H9 (cell line): ENCODE data around the gene ZNF622. TPM values are rescaled to one million over a fixed set of nuclear protein-coding genes. Genes with fewer than 3 reads are reported as not detected.

Source experiments
- DNase-seq: peaks from one replicate; pipeline ENCODE4 v3.0.0-alpha.2; 2017
- H2AFZ ChIP-seq: one replicate; pipeline ENCODE4 v1.6.1; 2013; ENCODE audit warnings: mild to moderate bottlenecking, low read length, control low read depth, moderate library complexity
- H2AK5ac ChIP-seq: 2 replicates; pipeline ENCODE4 v1.6.1; 2013; ENCODE audit warnings: low read length, control low read depth, mixed read lengths; ENCODE audit not compliant: insufficient read length
- H2BK120ac ChIP-seq: one replicate; pipeline ENCODE4 v1.6.1; 2013; ENCODE audit warnings: low read depth, mild to moderate bottlenecking, low read length, control low read depth, inconsistent platforms; ENCODE audit not compliant: poor library complexity, severe bottlenecking
- H2BK12ac ChIP-seq: 2 replicates; pipeline ENCODE4 v1.6.1; 2013; ENCODE audit warnings: low read length, control low read depth, mixed read lengths, low read depth; ENCODE audit not compliant: insufficient read length
- H2BK15ac ChIP-seq: 2 replicates; pipeline ENCODE4 v1.6.1; 2013; ENCODE audit warnings: low read depth, low read length, control low read depth
- H2BK20ac ChIP-seq: one replicate; pipeline ENCODE4 v1.6.1; 2013; ENCODE audit warnings: low read depth, mild to moderate bottlenecking, low read length, control low read depth, inconsistent platforms; ENCODE audit not compliant: poor library complexity, severe bottlenecking
- H2BK5ac ChIP-seq: 2 replicates; pipeline ENCODE4 v1.6.1; 2013; ENCODE audit warnings: low read length, control low read depth, mixed read lengths; ENCODE audit not compliant: insufficient read length
- H3K14ac ChIP-seq: 2 replicates; pipeline ENCODE4 v1.6.1; 2013; ENCODE audit warnings: low read length, control low read depth; ENCODE audit not compliant: insufficient read depth
- H3K18ac ChIP-seq: 2 replicates; pipeline ENCODE4 v1.6.1; 2013; ENCODE audit warnings: low read depth, mild to moderate bottlenecking, mixed read lengths, low read length, control low read depth; ENCODE audit not compliant: insufficient read length
- H3K23ac ChIP-seq: 2 replicates; pipeline ENCODE4 v1.6.1; 2013; ENCODE audit warnings: low read length, control low read depth, mixed read lengths, low read depth; ENCODE audit not compliant: insufficient read length
- H3K23me2 ChIP-seq: 2 replicates; pipeline ENCODE4 v1.6.1; 2013; ENCODE audit warnings: low read depth, mild to moderate bottlenecking, mixed read lengths, low read length, control low read depth; ENCODE audit not compliant: insufficient read length, poor library complexity, severe bottlenecking
- H3K27ac ChIP-seq: 2 replicates; pipeline ENCODE4 v1.5.1; 2013; ENCODE audit warnings: low read length, control low read depth, mixed read lengths, low read depth; ENCODE audit not compliant: insufficient read length
- H3K27me3 ChIP-seq: 2 replicates; pipeline ENCODE4 v1.6.1; 2013; ENCODE audit warnings: low read length, control low read depth, inconsistent platforms; ENCODE audit not compliant: insufficient read depth
- H3K4ac ChIP-seq: 2 replicates; pipeline ENCODE4 v1.6.1; 2013; ENCODE audit warnings: low read depth, mild to moderate bottlenecking, control low read depth, inconsistent platforms, low read length, moderate library complexity
- H3K4me1 ChIP-seq: 2 replicates; pipeline ENCODE4 v1.6.1; 2013; ENCODE audit warnings: low read length, control low read depth, inconsistent platforms; ENCODE audit not compliant: insufficient read depth
- H3K4me2 ChIP-seq: 2 replicates; pipeline ENCODE4 v1.6.1; 2013; ENCODE audit warnings: low read length, control low read depth, mixed read lengths; ENCODE audit not compliant: insufficient read length, insufficient read depth
- H3K56ac ChIP-seq: 2 replicates; pipeline ENCODE4 v1.6.1; 2013; ENCODE audit warnings: low read depth, mild to moderate bottlenecking, mixed read lengths, low read length, control low read depth; ENCODE audit not compliant: insufficient read length
- H3K79me1 ChIP-seq: 2 replicates; pipeline ENCODE4 v1.6.1; 2013; ENCODE audit warnings: low read depth, mild to moderate bottlenecking, moderate library complexity, low read length, control low read depth, inconsistent platforms; ENCODE audit not compliant: insufficient read depth, poor library complexity, severe bottlenecking
- H3K79me2 ChIP-seq: 2 replicates; pipeline ENCODE4 v1.6.1; 2013; ENCODE audit warnings: low read length, control low read depth, inconsistent platforms; ENCODE audit not compliant: insufficient read depth
- H3K9ac ChIP-seq: 2 replicates; pipeline ENCODE4 v1.6.1; 2013; ENCODE audit warnings: low read length, control low read depth, mixed read lengths; ENCODE audit not compliant: insufficient read length; ENCODE audit errors: extremely low read depth
- H3K9me3 ChIP-seq: one replicate; pipeline ENCODE4 v1.6.1; 2013; ENCODE audit warnings: low read depth, low read length, inconsistent platforms; ENCODE audit not compliant: control insufficient read depth
- H3T11ph ChIP-seq: one replicate; pipeline ENCODE4 v1.6.1; 2013; ENCODE audit warnings: mild to moderate bottlenecking, low read length, control low read depth, inconsistent platforms
- H4K20me1 ChIP-seq: one replicate; pipeline ENCODE4 v1.6.1; 2013; ENCODE audit not compliant: control insufficient read depth, insufficient read length, insufficient read depth
- H4K5ac ChIP-seq: 2 replicates; pipeline ENCODE4 v1.6.1; 2013; ENCODE audit warnings: low read depth, mild to moderate bottlenecking, mixed read lengths, low read length, control low read depth; ENCODE audit not compliant: insufficient read length
- H4K8ac ChIP-seq: replicated peaks from 2 replicates; pipeline ENCODE4 v1.6.1; 2013; ENCODE audit warnings: low read length, control low read depth, mixed read lengths, low read depth; ENCODE audit not compliant: insufficient read length
- H4K91ac ChIP-seq: 2 replicates; pipeline ENCODE4 v1.6.1; 2013; ENCODE audit warnings: low read depth, mild to moderate bottlenecking, moderate library complexity, mixed read lengths, low read length, control low read depth; ENCODE audit not compliant: insufficient read length
- H3K27ac Mint-ChIP-seq, 3 experiments: 2 replicates in 2 of 3; 3 replicates in 1 of 3; pipeline ENCODE4 v1.8.0; 2020 to 2021; ENCODE audit warnings: mixed read lengths in 3 of 3, mild to moderate bottlenecking in 1 of 3, moderate library complexity in 1 of 3
- H3K27me3 Mint-ChIP-seq: 2 replicates; pipeline ENCODE4 v1.8.0; 2021; ENCODE audit warnings: low read depth, mild to moderate bottlenecking, moderate library complexity, mixed read lengths
- H3K36me3 Mint-ChIP-seq, 3 experiments: 2 replicates in 2 of 3; 3 replicates in 1 of 3; pipeline ENCODE4 v1.8.0; 2020 to 2021; ENCODE audit warnings: low read depth in 3 of 3, mixed read lengths in 3 of 3; ENCODE audit not compliant: insufficient read depth in 1 of 3
- H3K4me1 Mint-ChIP-seq, 2 experiments: 2 replicates each; pipeline ENCODE4 v1.8.0; 2020; ENCODE audit warnings: mixed read lengths in 2 of 2
- H3K4me3 Mint-ChIP-seq, 2 experiments: 2 replicates in 1 of 2; 3 replicates in 1 of 2; pipeline ENCODE4 v1.8.0; 2020 to 2021; ENCODE audit warnings: mild to moderate bottlenecking in 2 of 2, mixed read lengths in 2 of 2, moderate library complexity in 1 of 2
- H3K9me3 Mint-ChIP-seq, 2 experiments: 2 replicates in 1 of 2; 3 replicates in 1 of 2; pipeline ENCODE4 v1.8.0; 2020; ENCODE audit warnings: mild to moderate bottlenecking in 2 of 2, mixed read lengths in 2 of 2, moderate library complexity in 1 of 2
- WGBS: extraction: QIAGEN DNeasy Blood & Tissue Kit; methylation state at CpG from one replicate; pipeline ENCODE4 v1.1.7; 2013; ENCODE audit warnings: missing lambda C conversion rate, low lambda C conversion rate, mixed read lengths; ENCODE audit not compliant: insufficient read length; ENCODE audit errors: extremely low coverage; 5-methylcytosine and 5-hydroxymethylcytosine counted together
- total RNA-seq: library from RNA; stranded (reverse); gene quantifications from 2 replicates; pipeline ENCODE4 v1.2.1, GENCODE V29; 2021
- TF ChIP-seq, protein P1 (sequence below): fragments of 200-600 bp; sonication (generic); conservative IDR thresholded peaks from 3 replicates; pipeline ENCODE4 v1.8.0; 2021; ENCODE audit warnings: antibody characterized with exemption, mild to moderate bottlenecking

Gene ZNF622
- total RNA-seq, 1 experiment from 2014 or later = 42.2 TPM

GRCh38 chr5:16500024-16500423, 34.4 kb upstream of the ZNF622 start:
- no peak overlapping the region for H3K56ac ChIP-seq

More at GRCh38 chr5:16500024-16500423, 34.4 kb upstream of the ZNF622 start:
- Histone ChIP-seq H3K4me1 (no peaks in the 10 kb centered on the region), H3K79me1 (no peaks in the 10 kb centered on the region), H4K20me1 (no peaks in the 10 kb centered on the region), H3K4ac (no peak overlapping the region), H3K14ac (no peak overlapping the region), H2BK120ac (no peak overlapping the region), H2BK12ac (no peak overlapping the region), H3K9me3 (peaks cover 5% of the 10 kb centered on the region), H2BK5ac (no peak overlapping the region), H3K23ac (no peak overlapping the region), H3K27me3 (no peaks in the 10 kb centered on the region), H4K91ac (no peak overlapping the region), H2BK15ac (no peak overlapping the region), H3K27ac (no peak overlapping the region), H4K5ac (no peak overlapping the region), H4K8ac (no peak overlapping the region), H3T11ph (no peak overlapping the region), H2BK20ac (no peak overlapping the region), H2AFZ (no peak overlapping the region), H3K4me2 (no peak overlapping the region), H2AK5ac (no peak overlapping the region), H3K9ac (no peak overlapping the region), H3K18ac (no peak overlapping the region), H3K79me2 (no peaks in the 10 kb centered on the region), H3K23me2 (no peaks in the 10 kb centered on the region)
- TF ChIP-seq, protein P1, sequence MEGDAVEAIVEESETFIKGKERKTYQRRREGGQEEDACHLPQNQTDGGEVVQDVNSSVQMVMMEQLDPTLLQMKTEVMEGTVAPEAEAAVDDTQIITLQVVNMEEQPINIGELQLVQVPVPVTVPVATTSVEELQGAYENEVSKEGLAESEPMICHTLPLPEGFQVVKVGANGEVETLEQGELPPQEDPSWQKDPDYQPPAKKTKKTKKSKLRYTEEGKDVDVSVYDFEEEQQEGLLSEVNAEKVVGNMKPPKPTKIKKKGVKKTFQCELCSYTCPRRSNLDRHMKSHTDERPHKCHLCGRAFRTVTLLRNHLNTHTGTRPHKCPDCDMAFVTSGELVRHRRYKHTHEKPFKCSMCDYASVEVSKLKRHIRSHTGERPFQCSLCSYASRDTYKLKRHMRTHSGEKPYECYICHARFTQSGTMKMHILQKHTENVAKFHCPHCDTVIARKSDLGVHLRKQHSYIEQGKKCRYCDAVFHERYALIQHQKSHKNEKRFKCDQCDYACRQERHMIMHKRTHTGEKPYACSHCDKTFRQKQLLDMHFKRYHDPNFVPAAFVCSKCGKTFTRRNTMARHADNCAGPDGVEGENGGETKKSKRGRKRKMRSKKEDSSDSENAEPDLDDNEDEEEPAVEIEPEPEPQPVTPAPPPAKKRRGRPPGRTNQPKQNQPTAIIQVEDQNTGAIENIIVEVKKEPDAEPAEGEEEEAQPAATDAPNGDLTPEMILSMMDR = no peak
- Mint-ChIP-seq H3K36me3 (peaks cover 0 to 14% (median 8%) of the 10 kb centered on the region in 3 experiments; a peak in 6 of 7 replicates), H3K27ac (no peak overlapping the region), H3K27me3 (no peaks in the 10 kb centered on the region; the same call in 1 of the 2 replicates), H3K9me3 (peaks cover 14 to 15% of the 10 kb centered on the region in 2 experiments), H3K4me3 (no peak overlapping the region), H3K4me1 (no peaks in the 10 kb centered on the region)
- DNase-seq = no peak
- no CpG with 5 or more reads among the region's 5 CpGs for WGBS
